HG03045 (cell line): ENCODE measurements around the gene MYOZ3.

Experiments used
- ATAC-seq: cut with Tn5 transposase; IDR thresholded peaks from one replicate; pipeline ENCODE4 v1.9.1; 2021; ENCODE audit warnings: mild to moderate bottlenecking, moderate library complexity; ENCODE audit not compliant: unreplicated experiment

MYOZ3 gene, protein sequence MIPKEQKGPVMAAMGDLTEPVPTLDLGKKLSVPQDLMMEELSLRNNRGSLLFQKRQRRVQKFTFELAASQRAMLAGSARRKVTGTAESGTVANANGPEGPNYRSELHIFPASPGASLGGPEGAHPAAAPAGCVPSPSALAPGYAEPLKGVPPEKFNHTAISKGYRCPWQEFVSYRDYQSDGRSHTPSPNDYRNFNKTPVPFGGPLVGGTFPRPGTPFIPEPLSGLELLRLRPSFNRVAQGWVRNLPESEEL

DNA sequence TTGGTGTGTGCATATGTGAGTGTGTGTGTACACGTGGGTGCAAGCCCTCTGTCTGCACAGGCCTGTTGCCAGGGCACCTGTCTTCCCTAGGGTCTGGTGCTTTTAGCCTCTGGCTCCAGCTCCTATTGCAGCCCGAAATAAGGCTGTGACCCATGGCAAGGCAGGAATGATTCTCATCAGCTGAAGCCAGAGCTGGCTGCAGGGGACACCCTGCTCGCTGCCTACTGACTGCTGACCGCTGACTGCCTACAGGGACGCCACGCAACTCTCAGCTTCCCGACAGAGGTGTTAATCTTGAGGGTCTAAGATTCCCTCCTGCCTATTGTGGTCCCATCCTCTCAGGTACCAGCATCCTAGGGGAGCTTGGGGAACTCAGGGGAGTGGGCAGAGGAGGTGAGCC is at the start of gene MYOZ3:
Gene MYOZ3 (plus strand): TSS at position 166 of the 400 bp plus-strand sequence. CDS start 1,691 bp downstream, outside the sequence.
- no peak for ATAC-seq

DNA sequence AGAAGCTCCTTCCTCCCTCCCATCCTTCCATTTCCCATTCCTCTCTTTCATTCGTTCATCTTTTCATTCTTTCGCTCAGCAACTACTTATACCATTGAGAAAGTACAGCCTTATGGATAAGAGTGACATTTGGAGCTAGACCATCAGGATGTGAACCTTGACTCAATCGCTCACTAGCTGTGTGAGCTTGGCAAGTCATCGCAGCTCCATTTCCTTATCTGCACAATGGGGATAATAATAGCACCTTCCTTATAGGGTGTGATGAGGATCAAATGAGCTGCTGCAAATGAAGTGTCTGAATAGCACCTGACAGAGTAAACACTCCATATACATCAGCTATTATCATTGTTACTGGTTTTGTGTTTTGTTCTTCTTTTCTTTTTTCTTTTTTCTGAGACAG is 48.6 kb upstream of the MYOZ3 start:
- no peak for ATAC-seq

DNA sequence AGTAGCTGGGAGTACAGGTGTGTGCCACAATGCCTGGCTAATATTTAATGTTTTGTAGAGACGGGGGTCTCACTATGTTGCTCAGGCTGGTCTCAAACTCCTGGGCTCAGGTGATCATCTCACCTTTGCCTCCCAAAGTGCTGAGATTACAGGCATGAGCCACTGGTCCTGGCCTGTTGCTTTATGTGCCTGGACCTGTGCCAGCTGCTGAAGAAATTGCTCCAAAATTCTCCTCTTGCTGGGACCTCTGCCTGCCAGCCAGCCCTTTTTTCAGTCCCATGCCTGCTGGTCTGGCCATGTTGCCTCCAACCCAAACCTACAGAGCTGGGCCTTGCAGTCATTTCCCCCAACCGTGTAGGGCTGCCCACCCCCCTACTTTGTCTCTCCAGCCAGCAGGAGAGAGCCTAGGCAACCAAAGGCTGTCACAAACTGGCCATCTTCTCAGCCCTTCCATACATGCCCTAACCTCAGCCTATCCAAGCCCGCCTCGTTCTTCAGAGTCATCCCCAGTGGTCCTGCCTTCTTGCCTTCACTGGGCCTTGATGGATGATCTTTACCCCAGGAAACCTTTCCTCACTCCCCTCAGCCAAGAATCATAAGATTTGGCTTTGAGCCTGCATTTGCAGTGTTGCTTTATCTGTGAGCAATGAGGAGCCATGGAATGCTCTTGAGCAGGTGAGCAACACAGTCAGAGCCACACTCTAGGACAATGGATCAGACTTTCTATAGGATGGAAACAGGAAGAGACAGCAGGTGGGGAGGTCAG is 48.0 kb upstream of the MYOZ3 start:
- ATAC-seq, result no peak

DNA sequence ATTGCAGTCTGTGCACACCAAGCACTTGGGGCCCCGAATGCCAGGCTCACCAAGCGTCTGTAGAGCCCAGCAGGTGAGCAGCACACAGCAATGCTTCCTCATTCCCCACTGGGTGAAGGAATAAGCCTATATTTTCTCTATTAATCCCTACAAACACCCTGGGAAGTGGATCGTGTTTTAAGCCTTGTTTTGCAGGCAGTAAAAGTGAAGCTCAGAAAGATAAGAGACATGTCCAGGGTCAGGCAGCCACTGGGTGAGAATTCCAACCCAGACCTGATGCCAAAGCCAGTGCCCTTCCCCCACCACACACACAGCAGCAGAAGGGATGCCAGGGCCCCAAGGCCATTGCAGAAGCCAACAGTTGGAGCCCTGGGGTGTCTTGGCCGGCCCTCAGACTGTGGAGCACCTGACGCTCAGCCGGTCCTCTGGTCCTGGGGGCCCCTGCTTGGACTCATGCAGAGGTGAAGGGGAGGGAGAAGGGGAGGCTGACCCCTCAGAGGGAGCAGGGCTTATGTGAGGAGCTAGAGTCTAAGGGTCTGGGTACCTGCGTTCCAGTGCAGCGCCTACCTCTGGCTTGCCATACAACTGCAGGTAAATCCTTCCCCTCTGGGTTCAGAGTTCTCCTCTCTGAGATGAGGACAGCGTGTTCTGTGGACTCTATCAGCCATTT is 46.9 kb upstream of the MYOZ3 start:
- ATAC-seq, result no peak

DNA sequence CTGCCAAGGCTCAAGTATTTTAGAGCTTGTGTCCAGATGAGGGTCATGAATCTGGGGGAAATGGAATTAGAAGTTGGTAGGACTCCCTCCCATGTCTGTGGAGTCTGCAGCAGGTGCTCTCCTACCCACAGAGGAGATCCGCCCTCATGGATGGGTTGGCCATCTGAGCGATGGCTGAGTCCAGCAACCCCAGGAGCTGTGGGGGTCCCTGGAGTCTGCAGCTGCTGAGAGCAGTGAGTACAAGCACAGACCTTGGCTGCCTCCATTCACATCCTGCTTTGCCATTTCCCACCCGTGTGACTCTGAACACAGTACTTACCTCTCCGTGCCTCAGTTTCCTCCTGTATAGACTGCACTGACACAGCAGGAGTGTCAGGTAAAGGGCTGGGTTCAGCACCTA is 46.4 kb upstream of the MYOZ3 start:
- no peak for ATAC-seq

DNA sequence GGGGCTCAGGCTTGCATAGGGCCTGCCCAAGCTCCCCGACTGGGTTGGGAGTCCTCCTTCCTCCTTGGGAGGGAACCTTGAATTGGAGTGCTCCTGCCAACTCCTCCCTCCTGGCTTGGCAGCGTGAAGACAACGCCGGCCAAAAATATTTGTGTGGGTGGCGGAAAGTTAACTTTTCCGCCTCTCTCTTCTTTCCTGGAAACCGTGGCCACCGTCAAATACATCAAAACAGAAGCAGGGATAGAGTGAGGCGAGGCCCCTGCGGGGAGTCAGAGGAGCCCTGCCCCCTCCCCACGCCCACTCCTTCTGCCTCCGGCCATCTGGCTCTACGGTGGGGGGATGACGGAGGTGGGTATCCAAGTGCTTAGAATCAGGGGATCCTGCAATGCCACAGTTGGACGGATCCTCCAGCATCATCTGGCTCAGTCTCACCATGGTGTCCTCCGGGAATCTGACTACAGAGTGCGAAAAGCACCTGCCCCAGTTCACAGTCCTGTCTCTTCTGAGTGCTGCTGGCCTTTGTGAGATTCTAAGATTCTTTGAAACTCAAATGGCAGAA is 45.8 kb upstream of the MYOZ3 start:
- no peak for ATAC-seq

DNA sequence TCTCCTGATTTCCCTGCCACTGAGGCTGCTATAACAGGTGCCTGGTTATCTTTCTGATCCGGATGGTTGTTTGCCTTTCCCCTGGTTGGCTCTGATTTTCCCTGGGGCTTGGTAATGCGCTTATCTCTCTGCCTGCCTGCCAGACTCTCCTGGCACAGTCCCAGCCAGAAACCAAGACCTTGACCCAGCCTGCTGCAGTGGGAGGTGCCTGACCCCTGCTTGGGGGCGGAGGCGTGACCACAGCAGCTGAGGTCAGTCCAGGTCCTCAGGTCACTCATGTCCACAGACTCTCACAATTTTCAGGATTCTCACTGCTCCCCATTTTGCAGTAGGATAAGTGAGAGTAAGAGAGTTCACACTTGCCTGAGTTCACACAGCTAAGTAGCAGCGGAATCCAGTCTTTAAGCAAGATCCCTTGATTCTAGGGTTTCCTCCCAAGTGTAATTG is 45.0 kb upstream of the MYOZ3 start:
- no peak for ATAC-seq

DNA sequence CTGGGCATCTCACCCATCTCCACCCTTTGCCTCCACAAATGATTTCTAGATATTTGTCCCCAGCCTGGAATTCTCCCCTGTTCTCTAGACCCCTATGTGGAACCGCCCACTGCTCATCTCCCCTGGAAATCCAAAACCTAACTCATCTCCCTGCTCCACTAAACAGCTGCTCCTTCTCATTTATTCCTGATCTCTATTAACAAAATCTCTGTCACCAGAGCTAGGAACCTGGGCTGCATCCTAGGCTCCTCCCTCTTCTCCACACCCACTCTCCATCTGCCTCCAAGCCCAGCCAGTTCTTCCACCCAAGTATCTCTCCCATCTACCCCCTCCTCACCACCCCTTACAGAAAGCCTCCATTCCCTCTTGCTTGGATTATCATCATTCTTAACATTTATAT is 44.5 kb upstream of the MYOZ3 start:
- ATAC-seq, result no peak

DNA sequence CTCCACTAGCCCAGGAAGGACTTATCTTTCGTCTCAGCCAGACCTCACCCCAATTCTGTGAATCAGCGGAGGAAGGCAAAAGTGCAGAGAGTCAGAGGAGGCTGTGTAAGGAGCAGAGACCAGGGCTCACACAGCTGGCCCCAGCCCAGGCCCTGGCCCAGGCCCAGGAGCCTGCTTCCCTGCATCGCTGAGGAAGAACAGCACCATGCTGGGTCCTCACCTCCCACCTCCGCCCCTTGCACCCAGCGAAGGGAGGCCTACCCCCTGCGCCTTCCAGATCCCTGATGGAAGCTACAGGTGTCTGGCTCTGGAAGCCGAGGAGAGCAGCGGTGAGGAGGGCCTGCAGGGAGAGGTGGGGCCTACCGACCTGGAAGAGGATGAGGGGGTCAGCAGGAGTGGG is 42.9 kb upstream of the MYOZ3 start:
- no peak for ATAC-seq

DNA sequence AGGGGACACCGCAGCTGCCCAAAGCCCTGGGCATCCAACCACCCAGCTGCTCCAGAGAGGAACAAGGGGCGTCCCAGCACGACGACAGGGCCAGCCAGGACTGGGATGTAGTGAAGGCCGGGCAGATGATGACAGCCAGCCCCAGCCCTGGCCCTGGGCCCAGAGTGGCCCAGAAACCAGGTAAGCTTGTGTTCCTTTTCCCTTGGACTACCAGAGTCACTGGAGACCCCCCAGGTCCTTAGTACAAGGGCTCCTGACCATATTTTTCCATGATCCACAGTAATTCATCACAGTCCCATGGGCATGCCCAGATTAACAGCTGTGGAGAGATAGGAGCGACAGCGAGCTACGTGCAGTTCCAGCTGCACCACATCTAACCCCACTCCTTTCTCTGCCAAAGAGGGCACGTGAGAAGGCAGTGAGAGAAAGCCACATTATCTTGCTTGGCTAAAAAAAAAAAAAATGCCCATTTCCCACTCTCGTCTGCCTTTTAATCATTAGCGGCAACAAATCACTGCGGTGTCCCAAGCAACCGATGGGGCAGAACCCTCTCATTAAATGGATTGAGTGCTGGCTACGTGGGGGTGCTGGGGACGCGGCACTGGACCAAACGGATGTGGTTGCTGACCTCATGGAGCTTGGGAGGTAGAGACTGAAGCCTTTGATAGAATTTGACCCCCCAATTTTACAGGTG is 42.3 kb upstream of the MYOZ3 start:
- no peak for ATAC-seq

DNA sequence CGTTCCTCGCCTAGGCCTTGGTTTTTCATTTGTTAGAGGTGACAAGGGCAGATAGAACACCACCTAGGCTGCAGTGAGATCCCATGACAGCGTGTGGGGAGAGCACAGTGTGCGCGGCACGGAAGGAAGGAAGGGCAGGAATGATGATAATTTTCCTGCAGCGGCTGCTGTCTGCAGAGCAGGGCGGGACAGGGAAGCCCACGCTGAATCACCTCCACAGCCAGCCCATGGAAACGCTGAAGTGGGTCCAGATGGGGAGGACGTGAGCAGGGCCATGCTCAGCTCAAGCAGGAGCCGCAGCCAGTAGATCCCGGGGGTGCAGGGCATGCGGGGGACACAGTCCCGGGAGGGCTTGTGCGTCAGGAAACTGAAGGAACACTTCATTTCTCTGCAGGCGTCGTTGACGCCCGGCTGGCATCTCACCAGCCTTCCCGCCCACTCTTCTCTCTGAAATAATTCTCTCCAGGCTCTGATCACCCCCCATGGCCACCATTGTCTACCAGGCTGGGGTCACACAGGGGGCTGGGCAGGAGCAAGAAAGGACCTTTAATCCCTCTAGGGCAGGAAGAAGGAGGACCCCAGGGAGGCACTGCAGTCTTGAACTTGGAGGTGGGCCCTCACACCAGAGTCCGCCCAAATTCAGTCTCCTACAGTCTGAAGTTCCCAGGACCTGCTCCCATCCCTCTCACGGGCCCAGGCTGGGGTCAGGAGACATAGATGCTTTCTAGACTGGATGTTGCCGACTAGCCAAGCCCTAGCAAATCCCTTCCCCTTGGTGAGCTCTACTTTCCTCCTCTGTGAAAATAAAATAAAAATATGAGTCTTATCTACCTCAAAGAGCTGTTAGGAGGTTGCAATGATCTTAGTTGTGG is 41.5 kb upstream of the MYOZ3 start:
- ATAC-seq, result no peak

DNA sequence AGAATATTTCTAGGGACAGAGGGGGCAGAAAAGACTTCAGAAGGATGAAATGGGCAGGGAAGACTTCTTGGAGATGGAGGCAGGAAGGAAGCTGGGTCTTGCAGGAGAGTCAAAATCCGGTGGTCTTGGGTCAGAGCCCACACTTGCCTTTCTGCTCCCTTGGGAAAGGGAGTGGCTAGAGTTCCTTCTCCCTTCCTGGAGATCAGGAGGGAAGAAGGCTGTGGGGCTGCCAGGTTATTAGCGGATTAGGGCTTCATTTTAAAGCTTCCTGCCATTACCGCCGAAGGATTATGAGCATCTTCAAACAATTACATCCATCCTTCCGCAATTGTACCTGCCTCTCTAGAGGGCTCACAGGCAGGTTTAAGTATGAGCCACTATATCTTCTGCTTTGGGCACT is 39.8 kb upstream of the MYOZ3 start:
- no peak for ATAC-seq

DNA sequence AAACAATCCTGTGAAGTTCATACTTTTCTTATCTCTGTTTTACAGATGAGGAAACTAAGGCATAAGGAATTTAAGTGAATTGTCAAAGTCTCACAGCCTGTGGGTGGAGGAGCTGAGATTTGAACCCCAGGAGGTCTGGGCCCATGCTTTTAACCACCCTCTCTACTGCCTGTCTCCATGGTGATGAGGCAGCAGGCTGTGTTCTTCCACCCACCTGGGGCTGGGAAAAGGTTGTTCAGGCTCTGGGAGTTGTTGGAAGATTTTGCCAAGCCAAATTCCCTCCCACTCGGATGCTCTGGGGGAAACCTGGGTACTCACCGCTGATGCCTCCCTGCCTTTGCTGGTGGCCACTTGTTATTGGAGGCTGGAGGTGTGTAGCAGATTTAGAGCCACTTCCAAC is 38.9 kb upstream of the MYOZ3 start:
- ATAC-seq, result no peak

DNA sequence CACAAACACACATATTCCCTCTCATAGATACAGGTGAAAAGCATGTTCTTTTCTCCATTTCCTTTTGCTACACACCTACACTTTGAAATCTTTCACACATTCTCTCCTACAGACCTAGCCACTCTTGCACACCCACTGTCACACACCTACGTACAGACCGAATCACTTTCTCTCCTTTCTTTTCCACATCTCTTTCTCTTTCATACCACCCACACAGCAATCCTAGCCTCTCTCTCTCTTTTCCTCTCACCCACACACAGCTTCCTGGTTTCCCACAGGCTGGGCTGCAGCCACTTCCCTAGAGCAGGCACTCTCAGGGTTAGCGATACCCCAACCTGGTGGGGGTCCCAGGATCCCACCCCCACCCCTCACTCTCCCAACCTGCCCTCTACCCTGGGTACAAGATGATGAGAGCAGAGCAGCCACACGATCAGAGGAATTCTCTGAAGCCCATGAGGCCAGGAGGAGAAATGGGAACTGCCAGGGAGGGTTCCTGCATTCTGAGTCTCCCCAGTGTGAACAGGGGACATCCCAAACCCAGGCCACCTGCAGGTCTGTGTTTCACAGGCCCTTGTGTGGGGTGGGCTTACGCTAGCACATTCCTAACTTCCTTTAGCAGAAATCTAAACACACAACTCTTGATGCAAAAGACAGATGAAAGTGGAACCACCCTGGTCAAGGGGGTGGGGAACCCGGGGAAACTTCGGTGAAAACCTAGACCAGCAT is 37.7 kb upstream of the MYOZ3 start:
- ATAC-seq, result no peak

DNA sequence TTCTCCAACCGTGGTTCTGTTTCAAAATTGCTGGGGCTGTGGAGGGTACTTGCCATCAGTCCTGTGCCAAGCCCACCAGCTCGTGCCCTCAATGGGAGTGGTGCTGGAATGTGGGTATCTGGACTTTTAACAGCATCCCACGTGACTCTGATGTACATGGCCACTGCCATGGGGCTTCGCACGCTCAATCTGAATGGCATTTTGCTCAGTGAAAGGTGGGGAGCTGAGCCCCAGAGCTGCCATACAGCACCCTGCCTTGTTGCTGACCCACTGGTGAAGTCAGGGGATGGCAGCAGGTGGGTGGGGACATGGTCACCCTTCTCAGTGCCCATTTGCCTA is 37.2 kb upstream of the MYOZ3 start:
- no peak for ATAC-seq

DNA sequence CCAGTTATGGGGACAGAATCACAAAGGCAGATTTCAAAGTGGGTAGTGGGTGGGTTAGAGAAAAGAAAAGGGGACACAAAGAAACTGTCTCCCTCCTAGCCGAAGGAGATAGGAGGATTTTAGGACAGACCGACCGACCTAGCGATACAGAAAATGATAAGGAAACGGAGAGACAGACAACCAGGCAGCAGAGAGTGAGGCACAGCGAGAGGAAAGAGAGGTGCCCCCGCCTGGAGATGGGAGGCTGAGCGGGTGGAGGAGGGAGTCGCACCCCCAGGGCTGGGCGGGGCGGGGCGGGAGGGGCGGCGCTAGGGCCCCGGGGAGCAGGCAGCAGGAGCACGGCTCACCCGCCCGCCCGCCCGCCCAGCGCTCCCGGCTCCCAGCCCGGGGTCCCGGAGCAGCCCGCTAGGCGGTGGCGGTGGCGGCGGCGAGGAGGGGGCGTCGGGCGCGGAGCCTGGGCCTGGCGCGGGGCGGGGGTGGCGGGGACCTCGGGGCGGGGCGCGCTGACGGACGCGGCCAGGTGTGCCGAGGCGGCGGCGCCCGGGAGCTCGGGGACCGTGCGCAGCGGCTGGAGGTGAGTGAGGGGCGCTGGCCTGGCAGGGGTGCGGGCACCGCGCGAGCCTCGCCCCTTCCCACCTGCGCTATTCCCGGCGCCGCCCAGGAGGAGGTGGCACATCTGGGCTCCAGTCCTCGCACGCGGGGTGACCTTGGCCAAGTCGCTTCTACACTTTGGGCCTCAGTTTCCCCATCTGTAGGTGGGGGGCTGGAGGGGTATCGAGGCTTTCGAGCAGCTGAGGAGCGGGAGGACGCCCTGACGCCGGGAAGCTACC is 36.5 kb upstream of the MYOZ3 start:
- ATAC-seq, result peak; percentile 29

DNA sequence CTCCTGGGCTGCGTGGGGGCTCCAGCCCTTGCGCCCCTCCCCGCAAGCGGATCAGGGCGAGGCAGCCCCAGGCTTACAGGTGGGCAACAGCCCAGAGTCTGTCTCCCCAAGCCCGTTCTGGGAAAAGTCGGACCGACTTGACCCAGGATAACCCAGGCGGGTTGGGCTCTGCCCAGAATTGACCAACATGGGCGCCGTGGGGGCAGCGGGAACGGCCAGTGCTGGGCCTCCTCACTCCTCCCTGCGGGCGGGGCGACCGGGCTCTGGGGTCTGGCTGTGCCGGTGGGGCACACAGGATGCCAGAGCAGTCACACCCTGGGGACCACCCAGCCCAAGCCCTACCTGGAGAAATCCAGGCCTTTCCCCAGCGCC is 35.9 kb upstream of the MYOZ3 start:
- ATAC-seq, result no peak

DNA sequence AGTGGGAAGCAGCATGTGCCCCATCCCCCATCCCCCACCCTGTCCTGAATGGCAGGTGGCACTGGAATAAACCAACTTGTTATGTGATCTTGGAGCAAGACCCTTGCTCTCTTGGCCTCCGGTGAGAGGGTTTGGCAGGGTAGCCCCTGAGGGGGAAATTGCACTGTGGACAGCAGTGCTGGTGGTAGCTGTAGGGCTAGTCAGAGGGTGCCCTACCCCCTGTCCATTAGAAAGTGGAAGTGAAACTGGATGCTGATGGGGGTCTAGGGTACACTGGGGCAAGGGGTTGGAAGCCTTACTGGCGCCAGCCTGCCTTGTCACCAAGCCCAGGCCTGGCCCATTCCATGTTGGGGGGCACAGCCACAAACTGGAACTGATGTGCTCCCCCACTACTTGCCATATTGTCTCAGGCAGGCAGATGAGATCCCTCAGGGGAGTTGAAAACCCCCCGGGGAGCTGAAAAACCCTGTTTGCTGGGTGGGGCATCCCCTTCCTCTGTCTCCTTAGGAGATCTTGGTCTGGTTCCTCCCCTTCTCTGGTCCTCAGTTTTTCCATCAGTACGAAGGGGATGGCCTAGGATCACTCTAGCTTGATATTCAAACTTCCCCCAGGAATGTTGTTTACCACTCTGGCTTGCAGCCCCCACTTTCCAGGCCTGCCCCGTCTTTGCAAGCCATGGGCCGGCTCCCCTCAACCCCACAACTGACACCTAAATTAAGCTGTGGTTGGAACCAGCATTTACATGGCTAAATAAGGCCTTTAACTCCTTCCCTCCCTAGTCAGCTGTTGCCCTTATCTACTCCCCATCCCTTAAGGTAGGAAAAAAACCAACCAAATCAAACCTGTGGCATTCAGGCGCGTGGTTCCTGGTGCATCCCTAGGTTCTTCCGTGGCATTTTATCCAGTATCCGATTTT is 35.0 kb upstream of the MYOZ3 start:
- ATAC-seq, result peak; percentile 39
